KMS-11 (cell line): ENCODE data around the gene ANXA2.

Experiments
- H2AFZ ChIP-seq: fragments of 200-600 bp; sonication (generic); 2 replicates; pipeline ENCODE4 v1.6.1; 2016; ENCODE audit warnings: antibody characterized with exemption, mixed run types, low read depth
- H3K27ac ChIP-seq: fragments of 200-600 bp; sonication (generic); 2 replicates; pipeline ENCODE4 v1.6.1; 2016; ENCODE audit warnings: mild to moderate bottlenecking, mixed run types
- H3K27me3 ChIP-seq: fragments of 200-600 bp; sonication (generic); 2 replicates; pipeline ENCODE4 v1.6.1; 2017; ENCODE audit warnings: mild to moderate bottlenecking, low read depth, mixed run types, moderate library complexity; ENCODE audit not compliant: insufficient read depth
- H3K36me3 ChIP-seq: fragments of 200-600 bp; sonication (generic); 2 replicates; pipeline ENCODE4 v1.6.1; 2017; ENCODE audit warnings: mild to moderate bottlenecking, mixed run types; ENCODE audit not compliant: insufficient read depth
- H3K4me1 ChIP-seq: fragments of 200-600 bp; sonication (generic); 2 replicates; pipeline ENCODE4 v1.6.1; 2016; ENCODE audit warnings: mild to moderate bottlenecking, low read depth, mixed run types; ENCODE audit not compliant: poor library complexity, severe bottlenecking
- H3K4me2 ChIP-seq: fragments of 200-600 bp; sonication (generic); 2 replicates; pipeline ENCODE4 v1.7.0; 2016; ENCODE audit warnings: mild to moderate bottlenecking, mixed run types
- H3K4me3 ChIP-seq: fragments of 200-600 bp; sonication (generic); IDR thresholded peaks from 2 replicates; pipeline ENCODE4 v1.6.1; 2017; ENCODE audit warnings: low read depth, low read length, mixed read lengths; ENCODE audit not compliant: insufficient read depth
- H3K79me2 ChIP-seq: fragments of 200-600 bp; sonication (generic); 2 replicates; pipeline ENCODE4 v1.6.1; 2016; ENCODE audit warnings: low read depth, mixed run types; ENCODE audit not compliant: insufficient read depth
- H3K9ac ChIP-seq: fragments of 200-600 bp; sonication (generic); 2 replicates; pipeline ENCODE4 v1.6.1; 2016; ENCODE audit warnings: mild to moderate bottlenecking, mixed run types
- H4K20me1 ChIP-seq: fragments of 200-600 bp; sonication (generic); 2 replicates; pipeline ENCODE4 v1.6.1; 2016; ENCODE audit warnings: mild to moderate bottlenecking, mixed run types; ENCODE audit not compliant: insufficient read depth
- TF ChIP-seq, protein P1 (sequence below): fragments of 200-600 bp; sonication (generic); conservative IDR thresholded peaks from 2 replicates; pipeline ENCODE4 v1.6.1; 2017; ENCODE audit warnings: low read depth, mild to moderate bottlenecking, antibody characterized with exemption, low read length, moderate library complexity, mixed read lengths

Gene ANXA2

GRCh38 chr15:60396560-60396957 is 1.2 kb downstream of the ANXA2 start:
- Histone ChIP-seq H3K36me3 (no peaks in the 10 kb centered on the region; the same call in 1 of the 2 replicates), H4K20me1 (peaks cover 3% of the 10 kb centered on the region; the same call in 1 of the 2 replicates), H3K4me1 (peaks cover 56% of the 10 kb centered on the region), H2AFZ (no peak overlapping the region), H3K79me2 (peaks cover 61% of the 10 kb centered on the region), H3K4me2 (peak overlapping the region; percentile 86), H3K27ac (peak overlapping the region; percentile 98; the same call in 1 of the 2 replicates), H3K4me3 (peak overlapping the region; percentile 18), H3K9ac (peak overlapping the region; percentile 98; the same call in 1 of the 2 replicates), H3K27me3 (no peaks in the 10 kb centered on the region)
- TF ChIP-seq, protein P1, sequence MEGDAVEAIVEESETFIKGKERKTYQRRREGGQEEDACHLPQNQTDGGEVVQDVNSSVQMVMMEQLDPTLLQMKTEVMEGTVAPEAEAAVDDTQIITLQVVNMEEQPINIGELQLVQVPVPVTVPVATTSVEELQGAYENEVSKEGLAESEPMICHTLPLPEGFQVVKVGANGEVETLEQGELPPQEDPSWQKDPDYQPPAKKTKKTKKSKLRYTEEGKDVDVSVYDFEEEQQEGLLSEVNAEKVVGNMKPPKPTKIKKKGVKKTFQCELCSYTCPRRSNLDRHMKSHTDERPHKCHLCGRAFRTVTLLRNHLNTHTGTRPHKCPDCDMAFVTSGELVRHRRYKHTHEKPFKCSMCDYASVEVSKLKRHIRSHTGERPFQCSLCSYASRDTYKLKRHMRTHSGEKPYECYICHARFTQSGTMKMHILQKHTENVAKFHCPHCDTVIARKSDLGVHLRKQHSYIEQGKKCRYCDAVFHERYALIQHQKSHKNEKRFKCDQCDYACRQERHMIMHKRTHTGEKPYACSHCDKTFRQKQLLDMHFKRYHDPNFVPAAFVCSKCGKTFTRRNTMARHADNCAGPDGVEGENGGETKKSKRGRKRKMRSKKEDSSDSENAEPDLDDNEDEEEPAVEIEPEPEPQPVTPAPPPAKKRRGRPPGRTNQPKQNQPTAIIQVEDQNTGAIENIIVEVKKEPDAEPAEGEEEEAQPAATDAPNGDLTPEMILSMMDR: no peak

- H4K20me1 ChIP-seq: peaks cover 4% of the 10 kb centered on the region; the same call in 1 of the 2 replicates
- H3K36me3 ChIP-seq: no peaks in the 10 kb centered on the region; the same call in 1 of the 2 replicates
- peak overlapping the region; percentile 86 for H3K4me2 ChIP-seq
- H3K4me1 ChIP-seq: peaks cover 61% of the 10 kb centered on the region
- no peak overlapping the region for H3K9ac ChIP-seq
- H3K27ac ChIP-seq: no peak overlapping the region
- TF ChIP-seq, protein P1: no peak
- H3K79me2 ChIP-seq: peaks cover 65% of the 10 kb centered on the region
- peak overlapping the region; percentile 18 for H3K4me3 ChIP-seq
- H2AFZ ChIP-seq: no peak overlapping the region
- H3K27me3 ChIP-seq: no peaks in the 10 kb centered on the region
Observed at GRCh38 chr15:60396100-60396499, 1.7 kb downstream of the ANXA2 start.

- H3K4me2 ChIP-seq: no peak overlapping the region; the same call in 1 of the 2 replicates
- no peaks in the 10 kb centered on the region; the same call in 1 of the 2 replicates for H3K36me3 ChIP-seq
- H2AFZ ChIP-seq: no peak overlapping the region
- H3K79me2 ChIP-seq: peaks cover 72% of the 10 kb centered on the region
- TF ChIP-seq, protein P1: no peak
- H4K20me1 ChIP-seq: peaks cover 4% of the 10 kb centered on the region; the same call in 1 of the 2 replicates
- H3K4me1 ChIP-seq: peaks cover 67% of the 10 kb centered on the region
- H3K27me3 ChIP-seq: no peaks in the 10 kb centered on the region
- H3K4me3 ChIP-seq: no peak overlapping the region
- H3K9ac ChIP-seq: no peak overlapping the region
- H3K27ac ChIP-seq: no peak overlapping the region
Observed at GRCh38 chr15:60395276-60396011, 2.3 kb downstream of the ANXA2 start.

DNA sequence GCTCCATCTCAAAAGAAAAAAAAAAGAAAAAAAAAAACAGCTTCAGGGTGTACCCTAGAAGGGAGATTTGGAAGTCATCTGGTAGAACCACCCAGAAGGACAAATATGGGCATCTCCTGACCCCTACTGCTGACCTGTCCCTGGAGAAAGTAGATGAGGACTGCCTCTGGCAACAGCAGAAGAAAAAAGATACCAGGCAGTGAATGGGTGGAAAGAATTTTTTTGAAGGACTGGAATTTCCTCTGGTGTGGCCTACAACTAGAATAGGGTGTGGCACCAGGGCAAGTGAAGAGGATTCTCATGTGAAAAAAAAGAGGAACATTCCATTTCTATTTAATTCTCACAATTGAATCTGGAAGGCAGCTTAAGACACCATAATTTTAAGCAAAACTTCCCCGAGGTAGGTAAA is 3.1 kb downstream of the ANXA2 start:
- Histone ChIP-seq H4K20me1 (peaks cover 4% of the 10 kb centered on the region), H3K27ac (no peak overlapping the region), H3K9ac (no peak overlapping the region), H3K36me3 (no peaks in the 10 kb centered on the region; the same call in 1 of the 2 replicates), H3K79me2 (peaks cover 79% of the 10 kb centered on the region), H3K4me2 (no peak overlapping the region), H3K4me1 (peaks cover 75% of the 10 kb centered on the region), H3K27me3 (no peaks in the 10 kb centered on the region), H3K4me3 (no peak overlapping the region), H2AFZ (no peak overlapping the region)
- TF ChIP-seq, protein P1: no peak
